ENCODE measurements around the gene GORASP1. TPM values are rescaled to one million over a fixed set of nuclear protein-coding genes. Genes with fewer than 3 reads are reported as not detected.

GORASP1 gene
- total and polyA plus RNA-seq, 2 of the 8 experiments (the other 6 are each of a cell fraction or from before 2014, with no cell fraction given), result 33.4 to 33.5 TPM

DNA sequence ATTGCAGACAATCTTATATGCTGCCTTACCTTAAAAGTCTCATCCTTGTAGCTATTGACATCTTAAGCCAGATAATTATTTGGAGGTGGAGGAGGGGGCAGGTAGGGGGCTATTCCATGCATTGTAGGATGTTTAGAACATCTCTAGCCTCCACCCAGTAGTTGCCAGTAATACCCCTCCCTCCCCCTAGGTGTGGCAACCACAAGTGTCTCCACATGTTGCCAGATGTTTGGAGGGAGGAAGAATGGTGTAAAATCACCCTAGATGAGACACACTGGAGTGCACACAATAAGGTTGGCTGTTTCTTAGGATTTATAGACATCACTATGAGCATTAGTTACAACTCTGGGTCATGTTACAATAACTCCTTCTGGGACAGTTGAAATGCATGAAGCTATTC lies 27.4 kb downstream of the GORASP1 start:
- Histone ChIP-seq H2BK15ac (ENCODE audit: low read length) (no peak overlapping the region), H3K27me3 (replicated peaks in 1 of 4; ENCODE audit: control insufficient read depth in 3 of 4, extremely low read depth in 1 of 4, insufficient read depth in 3 of 4, low read length in 3 of 4) (no peaks in the 10 kb centered on the region), H3K36me3 (ENCODE audit: control insufficient read depth in 2 of 4, insufficient read depth in 4 of 4, low read length in 3 of 4) (peaks cover 7 to 46% (median 24%) of the 10 kb centered on the region in 4 experiments), H2BK12ac (ENCODE audit: low read depth, low read length) (no peak overlapping the region), H4K5ac (ENCODE audit: insufficient read length, low read depth, low read length) (no peak overlapping the region), H3K4me3 (ENCODE audit: extremely low read depth in 1 of 4, insufficient read depth in 2 of 4, low read depth in 3 of 4, low read length in 4 of 4) (no peak overlapping the region), H2AFZ (ENCODE audit: low read length) (no peak overlapping the region), H3K9me3 (ENCODE audit: insufficient read depth in 2 of 2, low read depth in 1 of 2, low read length in 1 of 2) (no peaks in the 10 kb centered on the region), H3K23me2 (ENCODE audit: low read depth, low read length) (no peaks in the 10 kb centered on the region), H3K23ac (ENCODE audit: insufficient read length) (no peak overlapping the region), H3K9ac (replicated peaks in 1 of 4; ENCODE audit: extremely low read depth in 1 of 4, low read depth in 3 of 4, low read length in 3 of 4) (no peak overlapping the region), H3K56ac (replicated peaks; ENCODE audit: insufficient read length, low read depth, low read length) (no peak overlapping the region), H2BK20ac (ENCODE audit: low read length) (no peak overlapping the region), H3K79me2 (ENCODE audit: control insufficient read depth in 1 of 2, insufficient read depth in 2 of 2, low read length in 2 of 2) (no peaks in the 10 kb centered on the region), H3K4me1 (replicated peaks in 1 of 4; ENCODE audit: control insufficient read depth in 3 of 4, insufficient read depth in 4 of 4, low read length in 3 of 4) (no peaks in the 10 kb centered on the region), H4K20me1 (replicated peaks in 1 of 2; ENCODE audit: control insufficient read depth in 1 of 2, insufficient read depth in 2 of 2, low read length in 2 of 2) (no peaks in the 10 kb centered on the region), H3K18ac (ENCODE audit: extremely low read depth, low read length) (no peak overlapping the region), H3K4me2 (ENCODE audit: insufficient read depth in 1 of 2, low read depth in 2 of 2, low read length in 2 of 2) (no peak overlapping the region), H2AK5ac (ENCODE audit: low read depth, low read length) (no peak overlapping the region), H3K4ac (replicated peaks; ENCODE audit: insufficient read length, low read depth, low read length) (no peak overlapping the region), H3K79me1 (ENCODE audit: low read depth, low read length) (no peaks in the 10 kb centered on the region), H2BK120ac (replicated peaks; ENCODE audit: low read depth, low read length) (no peak overlapping the region), H3K27ac (ENCODE audit: low read depth, low read length) (no peak overlapping the region), H3K14ac (ENCODE audit: insufficient read length) (no peak overlapping the region), H4K91ac (replicated peaks; ENCODE audit: insufficient read length, low read length) (no peak overlapping the region), H4K8ac (ENCODE audit: extremely low read depth, insufficient read depth, low read length) (no peak overlapping the region), H2BK5ac (ENCODE audit: low read depth, low read length) (no peak overlapping the region)
- DNase-seq (ENCODE audit: low read depth in 1 of 2, low spot score in 2 of 2) (no peak), FAIRE-seq (no peak)
- POLR2A ChIA-PET (ENCODE audit: partially characterized antibody), result no interaction called here
- CTCF ChIA-PET (ENCODE audit: partially characterized antibody), result interaction anchor here (1.3 to 1.8 kb wide), 2 partner anchors 15 to 208 kb away, joined by 4 to 5 read pairs; no protein-coding TSS in a partner anchor
- TF ChIP-seq BRCA1 (IDR thresholded peaks at IDR 0.05; ENCODE audit: low read depth, low read length), result no peak
- no peak for TF ChIP-seq EP300 (IDR thresholded peaks at IDR 0.05; ENCODE audit: borderline replicate concordance in 1 of 2, low read depth in 2 of 2, low read length in 2 of 2)
- TF ChIP-seq BCL11A (IDR thresholded peaks at IDR 0.05; ENCODE audit: low read depth in 2 of 2, low read length in 2 of 2), result no peak
- TF ChIP-seq TBP (IDR thresholded peaks at IDR 0.05; ENCODE audit: low read depth, low read length), result no peak
- TF ChIP-seq TCF12 (IDR thresholded peaks at IDR 0.05; ENCODE audit: low read depth, low read length), result no peak
- no peak for TF ChIP-seq TEAD4 (IDR thresholded peaks at IDR 0.05; ENCODE audit: low read depth, low read length)
- no peak for TF ChIP-seq RNF2 (IDR thresholded peaks at IDR 0.05; ENCODE audit: borderline replicate concordance, low read depth, low read length, missing control alignments, poor library complexity, severe bottlenecking)
- no peak for TF ChIP-seq SRF (IDR thresholded peaks at IDR 0.05; ENCODE audit: low read depth, low read length)
- no peak for TF ChIP-seq EGR1 (IDR thresholded peaks at IDR 0.05; ENCODE audit: borderline replicate concordance, low read depth, low read length)
- no peak for TF ChIP-seq KDM1A (IDR thresholded peaks at IDR 0.05; ENCODE audit: borderline replicate concordance, low read length)
- TF ChIP-seq JUN (IDR thresholded peaks at IDR 0.05; ENCODE audit: low read depth, low read length), result no peak
- TF ChIP-seq HDAC6 (IDR thresholded peaks at IDR 0.05; ENCODE audit: low read depth, low read length), result no peak
- no peak for TF ChIP-seq USF2 (IDR thresholded peaks at IDR 0.05; ENCODE audit: low read length)
- TF ChIP-seq SAP30 (IDR thresholded peaks at IDR 0.05; ENCODE audit: insufficient read depth, insufficient replicate concordance, low read length), result no peak
- TF ChIP-seq ASH2L (IDR thresholded peaks at IDR 0.05; ENCODE audit: low read length), result no peak

Data from H1 (cell line).